ENCODE results near the gene DPP9. TPM values are rescaled to one million over a fixed set of nuclear protein-coding genes. Genes with fewer than 3 reads are reported as not detected.
A peak's percentile ranks its signal among the peaks of the same experiment; 100 is the strongest.
"Not testable (repeated sequence)": the region's sequence is repeated elsewhere in the genome, so short reads cannot be mapped to it uniquely, and the experiment has no call there.

DPP9 gene
- total RNA-seq, 1 donor: 59.6 TPM

GRCh38 chr19:4748185-4748584, 24.5 kb upstream of the DPP9 start:
- H3K4me1 ChIP-seq (ENCODE audit: insufficient read depth, low read length): no peaks in the 10 kb centered on the region
- H3K4me3 ChIP-seq (ENCODE audit: low read length): no peak overlapping the region
- no peaks in the 10 kb centered on the region for H3K27me3 ChIP-seq (ENCODE audit: insufficient read depth, low read length)
- no peaks in the 10 kb centered on the region for H3K9me3 ChIP-seq (ENCODE audit: low read depth, low read length)

GRCh38 chr19:4745986-4746385, 22.3 kb upstream of the DPP9 start:
- no peaks in the 10 kb centered on the region for H3K4me1 ChIP-seq (ENCODE audit: insufficient read depth, low read length)
- no peak overlapping the region for H3K4me3 ChIP-seq (ENCODE audit: low read length)
- H3K27me3 ChIP-seq (ENCODE audit: insufficient read depth, low read length): no peaks in the 10 kb centered on the region
- H3K9me3 ChIP-seq (ENCODE audit: low read depth, low read length): no peaks in the 10 kb centered on the region

- H3K4me1 ChIP-seq (ENCODE audit: insufficient read depth, low read length); H3K4me3 ChIP-seq (ENCODE audit: low read length); H3K27me3 ChIP-seq (ENCODE audit: insufficient read depth, low read length); H3K9me3 ChIP-seq (ENCODE audit: low read depth, low read length): not testable (repeated sequence)
Observed at GRCh38 chr19:4745175-4745574, 21.5 kb upstream of the DPP9 start.

DNA sequence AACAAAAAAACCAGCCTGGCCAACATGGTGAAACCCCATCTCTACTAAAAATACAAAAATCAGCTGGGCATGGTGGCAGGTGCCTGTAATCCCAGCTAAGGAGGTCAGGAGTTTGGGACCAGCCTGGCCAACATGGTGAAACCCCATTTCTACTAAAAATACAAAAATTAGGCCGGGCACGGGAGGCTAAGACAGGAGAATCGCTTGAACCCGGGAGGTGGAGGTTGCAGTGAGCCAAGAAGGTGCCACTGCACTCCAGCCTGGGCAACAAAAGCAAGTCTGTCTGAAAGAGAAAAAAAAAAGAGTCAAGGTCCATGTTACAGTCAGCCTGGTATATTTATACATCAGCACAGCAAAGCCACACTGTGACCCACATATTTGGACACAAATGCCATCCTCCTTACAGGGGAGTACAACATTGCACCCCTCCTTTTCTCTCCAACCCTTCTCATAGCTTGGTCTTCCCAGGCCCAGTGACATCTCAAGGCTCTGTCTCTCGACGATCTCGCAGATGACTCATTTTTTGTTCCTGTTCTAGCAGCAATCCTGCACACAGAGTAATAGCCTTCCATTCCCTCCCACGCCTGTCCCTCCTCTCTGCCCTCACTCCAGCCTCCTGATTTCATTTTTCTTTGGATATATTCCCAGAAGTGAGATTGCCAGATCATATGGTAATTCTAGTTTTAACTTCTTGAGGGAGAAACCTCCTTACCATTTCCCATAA, 21.0 kb upstream of the DPP9 start:
- Histone ChIP-seq H3K4me1 (ENCODE audit: insufficient read depth, low read length) (no peaks in the 10 kb centered on the region), H3K4me3 (ENCODE audit: low read length) (no peak overlapping the region), H3K27me3 (ENCODE audit: insufficient read depth, low read length) (no peaks in the 10 kb centered on the region), H3K9me3 (ENCODE audit: low read depth, low read length) (no peaks in the 10 kb centered on the region)

DNA sequence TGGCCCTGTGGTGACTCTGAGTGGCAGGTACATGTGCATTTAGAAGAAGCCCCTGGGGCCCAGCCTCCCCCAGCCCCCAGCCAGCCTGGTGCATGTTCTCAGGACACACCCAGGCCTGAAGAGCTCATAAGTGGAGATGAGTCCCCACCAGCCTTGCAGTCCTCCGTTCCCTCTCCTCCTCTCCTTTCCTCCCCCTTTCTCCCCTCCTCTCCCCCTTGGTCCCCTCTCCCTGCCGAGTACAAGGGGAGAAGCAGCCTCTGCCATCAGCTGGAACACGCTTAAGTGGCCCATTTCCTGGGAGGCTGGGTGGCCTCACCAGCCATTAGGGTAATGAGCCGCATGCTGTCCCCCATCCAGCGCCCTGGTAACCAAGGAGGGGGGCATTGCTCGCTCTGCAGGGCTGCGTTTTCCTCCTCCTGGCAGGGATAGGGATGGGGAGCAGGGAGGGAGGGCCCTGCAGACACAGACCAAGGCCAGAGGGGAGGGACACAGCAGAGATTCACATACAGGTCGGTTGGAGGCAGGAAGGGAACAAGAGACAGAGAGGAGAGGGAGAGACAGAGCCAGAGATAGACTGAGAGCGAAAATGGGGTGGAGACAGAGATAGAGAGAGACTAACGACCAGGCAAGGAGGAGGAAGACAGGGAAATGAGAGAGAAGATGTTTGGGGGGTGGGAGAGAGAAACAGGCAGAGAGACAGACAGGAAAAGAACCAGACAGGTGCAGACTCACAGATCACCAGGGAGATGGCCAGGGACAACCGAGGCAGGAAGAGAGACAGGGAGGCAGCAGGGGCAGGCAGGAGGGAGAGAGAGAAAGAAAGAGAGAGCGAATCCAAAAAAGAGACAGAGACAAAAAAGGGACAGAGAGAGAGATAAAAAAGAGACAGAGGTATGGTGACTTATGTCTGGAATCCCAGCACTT, 19.3 kb upstream of the DPP9 start:
- H3K27me3 ChIP-seq (ENCODE audit: insufficient read depth, low read length): no peaks in the 10 kb centered on the region
- H3K9me3 ChIP-seq (ENCODE audit: low read depth, low read length): no peaks in the 10 kb centered on the region
- H3K4me3 ChIP-seq (ENCODE audit: low read length): no peak overlapping the region
- H3K4me1 ChIP-seq (ENCODE audit: insufficient read depth, low read length): no peaks in the 10 kb centered on the region

- no peaks in the 10 kb centered on the region for H3K27me3 ChIP-seq (ENCODE audit: insufficient read depth, low read length)
- H3K4me3 ChIP-seq (ENCODE audit: low read length): no peak overlapping the region
- no peaks in the 10 kb centered on the region for H3K9me3 ChIP-seq (ENCODE audit: low read depth, low read length)
- no peaks in the 10 kb centered on the region for H3K4me1 ChIP-seq (ENCODE audit: insufficient read depth, low read length)
Observed at GRCh38 chr19:4740092-4740491, 16.4 kb upstream of the DPP9 start.

- Histone ChIP-seq H3K4me1 (ENCODE audit: insufficient read depth, low read length) (no peaks in the 10 kb centered on the region), H3K4me3 (ENCODE audit: low read length) (no peak overlapping the region), H3K27me3 (ENCODE audit: insufficient read depth, low read length) (no peaks in the 10 kb centered on the region), H3K9me3 (ENCODE audit: low read depth, low read length) (no peaks in the 10 kb centered on the region)
Observed at GRCh38 chr19:4738734-4739133, 15.1 kb upstream of the DPP9 start.

GRCh38 chr19:4737955-4738600, 14.4 kb upstream of the DPP9 start:
- no peaks in the 10 kb centered on the region for H3K4me1 ChIP-seq (ENCODE audit: insufficient read depth, low read length)
- no peaks in the 10 kb centered on the region for H3K27me3 ChIP-seq (ENCODE audit: insufficient read depth, low read length)
- no peak overlapping the region for H3K4me3 ChIP-seq (ENCODE audit: low read length)
- no peaks in the 10 kb centered on the region for H3K9me3 ChIP-seq (ENCODE audit: low read depth, low read length)

- H3K27me3 ChIP-seq (ENCODE audit: insufficient read depth, low read length): no peaks in the 10 kb centered on the region
- no peak overlapping the region for H3K4me3 ChIP-seq (ENCODE audit: low read length)
- no peaks in the 10 kb centered on the region for H3K9me3 ChIP-seq (ENCODE audit: low read depth, low read length)
- peaks cover 5% of the 10 kb centered on the region for H3K4me1 ChIP-seq (ENCODE audit: insufficient read depth, low read length)
Observed at GRCh38 chr19:4733755-4734345, 10.2 kb upstream of the DPP9 start.

DNA sequence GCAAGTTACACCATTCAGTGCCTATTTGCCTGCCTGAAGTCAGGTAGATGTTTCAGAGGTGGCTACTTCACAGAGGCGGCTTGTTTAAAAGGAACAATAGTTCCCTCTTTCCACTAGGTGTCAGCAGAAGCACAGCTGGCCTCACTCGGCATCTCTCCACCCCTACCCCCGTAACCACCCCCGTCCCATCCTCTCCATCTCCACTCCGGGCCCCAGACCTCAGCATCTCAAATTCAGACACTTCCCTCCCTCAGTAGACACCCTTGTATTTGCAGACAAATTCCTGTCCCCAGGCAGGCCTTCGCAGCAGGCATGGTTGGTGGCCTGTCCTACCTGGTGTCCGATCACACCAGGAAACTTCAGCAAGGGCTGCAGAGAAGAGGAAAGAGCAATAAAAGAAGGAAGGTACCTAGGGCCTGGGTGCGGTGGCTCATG, 9.1 kb upstream of the DPP9 start:
- H3K4me3 ChIP-seq (ENCODE audit: low read length): no peak overlapping the region
- H3K9me3 ChIP-seq (ENCODE audit: low read depth, low read length): no peaks in the 10 kb centered on the region
- no peaks in the 10 kb centered on the region for H3K27me3 ChIP-seq (ENCODE audit: insufficient read depth, low read length)
- H3K4me1 ChIP-seq (ENCODE audit: insufficient read depth, low read length): peaks cover 5% of the 10 kb centered on the region

- Histone ChIP-seq H3K4me1 (ENCODE audit: insufficient read depth, low read length) (peaks cover 5% of the 10 kb centered on the region), H3K4me3 (ENCODE audit: low read length) (no peak overlapping the region), H3K27me3 (ENCODE audit: insufficient read depth, low read length) (no peaks in the 10 kb centered on the region), H3K9me3 (ENCODE audit: low read depth, low read length) (no peaks in the 10 kb centered on the region)
Observed at GRCh38 chr19:4730740-4731171, 7.1 kb upstream of the DPP9 start.

GRCh38 chr19:4728871-4729270, 5.2 kb upstream of the DPP9 start:
- peaks cover 11% of the 10 kb centered on the region for H3K4me1 ChIP-seq (ENCODE audit: insufficient read depth, low read length)
- H3K27me3 ChIP-seq (ENCODE audit: insufficient read depth, low read length): no peaks in the 10 kb centered on the region

DNA sequence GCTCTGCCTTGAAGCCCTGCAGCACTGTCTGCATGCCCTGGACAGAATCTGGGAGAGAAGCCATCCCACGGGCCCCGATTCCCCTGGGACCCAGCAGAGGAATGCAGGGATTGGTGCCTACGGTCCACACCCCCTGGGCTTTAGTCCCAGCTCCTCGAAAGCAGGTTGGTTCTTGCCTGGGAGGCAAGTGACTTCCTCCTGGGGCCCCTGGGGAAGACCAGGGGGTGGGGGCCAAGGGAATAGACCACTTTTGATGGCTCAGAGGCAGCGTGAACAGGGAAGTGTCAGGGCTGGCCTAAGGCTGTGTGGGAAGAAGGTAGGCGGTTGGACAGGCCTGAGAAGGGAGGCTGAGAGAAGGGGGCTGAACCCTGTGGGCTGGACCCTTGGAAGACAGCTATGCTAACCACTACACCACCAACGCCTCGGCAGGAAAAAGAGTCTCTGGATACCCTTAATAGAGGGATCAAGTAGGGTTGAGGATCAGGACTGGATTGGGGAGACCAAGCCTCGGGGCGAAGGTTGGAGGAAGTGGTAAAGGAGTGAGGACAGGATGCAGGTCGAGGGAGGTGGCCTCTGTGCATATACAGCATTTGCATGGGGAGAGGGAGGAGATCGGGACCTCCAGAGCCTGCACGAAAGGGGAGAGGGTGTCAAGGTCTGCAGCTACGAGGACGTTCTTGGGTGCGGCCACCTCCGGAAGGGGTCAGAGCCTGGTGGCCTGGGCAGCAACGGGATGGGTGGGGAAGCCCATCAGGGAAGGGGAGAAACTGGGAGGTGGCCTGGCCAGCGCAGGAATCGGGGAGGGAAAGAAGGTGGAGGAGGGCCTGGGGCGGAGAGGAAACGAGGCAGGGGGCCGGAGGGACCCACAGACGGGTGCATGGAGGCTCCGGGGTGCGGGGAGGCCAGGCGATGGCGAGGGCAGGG, 709 bp downstream of the DPP9 start:
- Histone ChIP-seq H3K9me3 (ENCODE audit: low read depth, low read length) (no peaks in the 10 kb centered on the region), H3K27me3 (ENCODE audit: insufficient read depth, low read length) (no peaks in the 10 kb centered on the region), H3K4me1 (ENCODE audit: insufficient read depth, low read length) (peaks cover 26% of the 10 kb centered on the region), H3K4me3 (ENCODE audit: low read length) (peak overlapping the region; percentile 94)

More at GRCh38 chr19:4728871-4729270, 5.2 kb upstream of the DPP9 start:
- no peak overlapping the region for H3K4me3 ChIP-seq (ENCODE audit: low read length)
- H3K9me3 ChIP-seq (ENCODE audit: low read depth, low read length): no peaks in the 10 kb centered on the region

- Histone ChIP-seq H3K4me1 (ENCODE audit: insufficient read depth, low read length) (peaks cover 26% of the 10 kb centered on the region), H3K4me3 (ENCODE audit: low read length) (no peak overlapping the region), H3K27me3 (ENCODE audit: insufficient read depth, low read length) (no peaks in the 10 kb centered on the region), H3K9me3 (ENCODE audit: low read depth, low read length) (no peaks in the 10 kb centered on the region)
Observed at GRCh38 chr19:4721196-4721595, 2.4 kb downstream of the DPP9 start.
